IMR-90 (cell line): ENCODE measurements around the gene ZXDC.

ENCODE experiments used
- CEBPB ChIP-seq: IDR thresholded peaks from 2 replicates; pipeline ENCODE4 v1.6.1; 2012; ENCODE audit warnings: low read depth, low read length, improper control_type of control experiment
- CHD1 ChIP-seq: IDR thresholded peaks from 2 replicates; pipeline ENCODE4 v1.6.1; 2012; ENCODE audit warnings: low read depth, low read length, improper control_type of control experiment
- MAFK ChIP-seq: IDR thresholded peaks from 2 replicates; pipeline ENCODE4 v1.6.1; 2012; ENCODE audit warnings: low read depth, low read length, improper control_type of control experiment
- MXI1 ChIP-seq: IDR thresholded peaks from 2 replicates; pipeline ENCODE4 v1.6.1; 2012; ENCODE audit warnings: low read depth, mild to moderate bottlenecking, low read length, moderate library complexity, borderline replicate concordance
- POLR2A ChIP-seq: IDR thresholded peaks from 2 replicates; pipeline ENCODE4 v1.6.1; 2012; ENCODE audit warnings: mild to moderate bottlenecking, low read depth, low read length
- RAD21 ChIP-seq: IDR thresholded peaks from 2 replicates; pipeline ENCODE4 v1.6.1; 2012; ENCODE audit warnings: low read length, improper control_type of control experiment
- RFX5 ChIP-seq: IDR thresholded peaks from 2 replicates; pipeline ENCODE4 v1.8.0; 2012; ENCODE audit warnings: low read depth, mild to moderate bottlenecking, low read length, moderate library complexity
- TF ChIP-seq, protein P1 (sequence below): conservative IDR thresholded peaks from 2 replicates; pipeline ENCODE4 v1.5.1; 2012; ENCODE audit warnings: mild to moderate bottlenecking, low read depth, low read length, improper control_type of control experiment

DNA sequence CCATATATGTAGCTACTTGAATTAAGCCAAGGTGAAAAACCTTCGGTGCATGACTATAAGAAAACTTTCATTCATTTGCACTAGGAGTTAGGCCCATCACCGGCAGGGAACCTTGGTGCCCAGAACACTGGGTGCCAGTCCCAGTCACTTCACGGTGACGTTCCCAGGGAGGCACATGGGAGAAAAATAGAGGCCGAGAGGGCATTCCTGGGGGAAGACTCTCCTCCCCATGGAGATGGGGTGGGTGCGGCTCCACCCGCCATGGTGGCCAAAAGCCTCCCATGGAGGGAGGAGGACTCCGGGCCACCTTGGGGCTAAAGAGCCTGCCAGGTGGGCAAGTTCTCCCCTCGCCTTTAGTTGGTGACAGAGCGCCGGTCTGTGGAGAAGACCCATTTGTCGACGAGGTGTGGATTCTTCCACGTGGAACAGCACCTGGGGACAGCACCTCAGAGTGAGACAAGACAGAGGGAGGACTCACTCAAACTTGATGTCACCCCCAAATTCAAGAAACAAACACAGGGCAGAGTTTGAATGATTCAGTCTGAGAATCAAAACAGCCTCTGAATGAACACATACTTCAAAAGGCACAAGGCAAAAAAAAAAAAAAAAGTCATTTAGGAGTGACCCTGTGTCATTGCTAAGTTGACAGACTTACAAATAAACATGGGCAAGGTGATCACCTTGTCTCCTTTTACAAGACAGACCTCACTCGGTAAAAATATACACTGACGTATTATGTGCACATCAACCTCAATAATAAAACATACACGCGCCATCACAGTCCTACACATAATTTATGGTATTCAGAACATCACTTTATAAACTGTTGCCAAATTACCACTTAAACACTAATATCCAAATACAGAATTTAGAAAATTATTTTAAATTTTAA lies 38.6 kb downstream of the ZXDC start:
- TF ChIP-seq POLR2A = no peak
- TF ChIP-seq, protein P1, sequence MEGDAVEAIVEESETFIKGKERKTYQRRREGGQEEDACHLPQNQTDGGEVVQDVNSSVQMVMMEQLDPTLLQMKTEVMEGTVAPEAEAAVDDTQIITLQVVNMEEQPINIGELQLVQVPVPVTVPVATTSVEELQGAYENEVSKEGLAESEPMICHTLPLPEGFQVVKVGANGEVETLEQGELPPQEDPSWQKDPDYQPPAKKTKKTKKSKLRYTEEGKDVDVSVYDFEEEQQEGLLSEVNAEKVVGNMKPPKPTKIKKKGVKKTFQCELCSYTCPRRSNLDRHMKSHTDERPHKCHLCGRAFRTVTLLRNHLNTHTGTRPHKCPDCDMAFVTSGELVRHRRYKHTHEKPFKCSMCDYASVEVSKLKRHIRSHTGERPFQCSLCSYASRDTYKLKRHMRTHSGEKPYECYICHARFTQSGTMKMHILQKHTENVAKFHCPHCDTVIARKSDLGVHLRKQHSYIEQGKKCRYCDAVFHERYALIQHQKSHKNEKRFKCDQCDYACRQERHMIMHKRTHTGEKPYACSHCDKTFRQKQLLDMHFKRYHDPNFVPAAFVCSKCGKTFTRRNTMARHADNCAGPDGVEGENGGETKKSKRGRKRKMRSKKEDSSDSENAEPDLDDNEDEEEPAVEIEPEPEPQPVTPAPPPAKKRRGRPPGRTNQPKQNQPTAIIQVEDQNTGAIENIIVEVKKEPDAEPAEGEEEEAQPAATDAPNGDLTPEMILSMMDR = no peak
- no peak for TF ChIP-seq MXI1
- no peak for TF ChIP-seq MAFK
- TF ChIP-seq RFX5 = no peak
- no peak for TF ChIP-seq CHD1
- TF ChIP-seq CEBPB = no peak
- no peak for TF ChIP-seq RAD21
